Osteoblast (primary cell): ENCODE data around the gene EIF6. TPM values are rescaled to one million over a fixed set of nuclear protein-coding genes. Genes with fewer than 3 reads are reported as not detected.
A peak's percentile ranks its signal among the peaks of the same experiment; 100 is the strongest.

Experiments
- DNase-seq: peaks from one replicate; pipeline ENCODE4 v3.0.0; 2011; ENCODE audit warnings: low spot score, mixed read lengths; ENCODE audit not compliant: insufficient read length; ENCODE audit errors: missing footprints
- H2AFZ ChIP-seq: 2 replicates; pipeline ENCODE4 v1.6.0; 2011; ENCODE audit warnings: mild to moderate bottlenecking, low read length
- H3K27ac ChIP-seq: 2 replicates; pipeline ENCODE4 v1.5.1; 2011; ENCODE audit warnings: mild to moderate bottlenecking, low read depth, low read length, moderate library complexity
- H3K27me3 ChIP-seq: 2 replicates; pipeline ENCODE4 v1.6.0; 2012; ENCODE audit warnings: mild to moderate bottlenecking, control low read depth, inconsistent platforms, low read length, moderate library complexity; ENCODE audit not compliant: insufficient read depth
- H3K36me3 ChIP-seq: 2 replicates; pipeline ENCODE4 v1.5.1; 2011; ENCODE audit warnings: mild to moderate bottlenecking, low read length, control low read depth, moderate library complexity; ENCODE audit not compliant: insufficient read depth
- H3K4me1 ChIP-seq: 2 replicates; pipeline ENCODE4 v1.5.1; 2011; ENCODE audit warnings: mild to moderate bottlenecking, low read length, control low read depth, moderate library complexity; ENCODE audit not compliant: insufficient read depth
- H3K4me2 ChIP-seq: 2 replicates; pipeline ENCODE4 v1.6.0; 2011; ENCODE audit warnings: mild to moderate bottlenecking, low read length; ENCODE audit not compliant: insufficient read depth
- H3K4me3 ChIP-seq: fragments of 200-600 bp; sonication (generic); 3 replicates; pipeline ENCODE4 v1.5.1; 2012; ENCODE audit warnings: mild to moderate bottlenecking, low read length, inconsistent platforms; ENCODE audit not compliant: insufficient read depth
- H3K79me2 ChIP-seq: 2 replicates; pipeline ENCODE4 v1.6.0; 2012; ENCODE audit warnings: mild to moderate bottlenecking, low read length, control low read depth, inconsistent platforms; ENCODE audit not compliant: insufficient read depth
- H3K9me3 ChIP-seq: 2 replicates; pipeline ENCODE4 v1.5.1; 2011; ENCODE audit warnings: low read depth, low read length, control low read depth
- H4K20me1 ChIP-seq: 2 replicates; pipeline ENCODE4 v1.6.0; 2012; ENCODE audit warnings: mild to moderate bottlenecking, low read length, control low read depth; ENCODE audit not compliant: insufficient read depth
- total RNA-seq: library from RNA; depleted of rRNA; stranded (reverse); fragments of >200 nt; gene quantifications from 2 replicates; pipeline ENCODE4 v1.2.3, GENCODE V29; 2012
- TF ChIP-seq, protein P1 (sequence below): IDR thresholded peaks from 2 replicates; pipeline ENCODE4 v1.5.1; 2011; ENCODE audit warnings: mild to moderate bottlenecking, low read depth, low read length, moderate library complexity; ENCODE audit errors: extremely low read depth

The EIF6 gene
- total RNA-seq, 1 donor, result 121 TPM

DNA sequence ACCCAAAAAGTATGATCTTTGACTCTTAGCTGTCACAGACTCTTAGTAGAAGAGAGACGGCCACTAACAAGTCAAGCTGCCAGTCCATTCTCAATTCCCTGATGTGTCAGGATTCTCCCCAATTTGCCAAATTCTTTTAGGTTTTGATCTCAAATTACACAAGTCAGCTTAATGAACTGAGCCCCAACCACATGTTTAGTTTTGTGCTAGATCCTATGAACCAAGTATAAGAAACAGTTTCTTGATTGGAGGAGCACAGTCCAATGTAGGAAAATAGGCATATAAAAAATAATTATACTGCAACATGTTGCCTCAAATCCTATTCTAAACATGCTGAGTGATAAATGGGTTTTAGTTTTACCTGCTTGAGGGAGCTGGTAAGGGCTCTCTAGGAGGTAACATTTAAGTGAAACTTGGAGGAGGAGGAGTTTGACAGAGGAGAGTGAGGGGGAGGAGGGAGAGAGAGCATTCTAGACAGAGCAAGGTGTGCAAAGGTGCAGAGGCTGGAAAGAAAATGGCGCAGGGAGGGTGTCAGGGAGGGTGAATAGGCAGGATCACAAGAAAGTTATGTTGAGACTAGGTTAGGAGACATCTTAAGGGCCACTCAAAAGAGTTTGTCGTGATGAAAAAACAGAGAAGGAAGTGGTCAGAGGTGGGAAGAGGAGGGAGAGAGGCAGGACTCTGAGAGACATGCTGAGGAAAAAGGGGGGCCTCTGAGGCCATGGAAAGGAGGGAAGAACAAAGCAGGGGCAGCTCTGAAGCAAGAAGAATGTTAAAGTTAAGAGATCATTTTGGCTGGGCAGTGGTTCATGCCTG is 30.5 kb upstream of the EIF6 start:
- no peaks in the 10 kb centered on the region for H3K79me2 ChIP-seq
- no peak for DNase-seq
- TF ChIP-seq, protein P1, sequence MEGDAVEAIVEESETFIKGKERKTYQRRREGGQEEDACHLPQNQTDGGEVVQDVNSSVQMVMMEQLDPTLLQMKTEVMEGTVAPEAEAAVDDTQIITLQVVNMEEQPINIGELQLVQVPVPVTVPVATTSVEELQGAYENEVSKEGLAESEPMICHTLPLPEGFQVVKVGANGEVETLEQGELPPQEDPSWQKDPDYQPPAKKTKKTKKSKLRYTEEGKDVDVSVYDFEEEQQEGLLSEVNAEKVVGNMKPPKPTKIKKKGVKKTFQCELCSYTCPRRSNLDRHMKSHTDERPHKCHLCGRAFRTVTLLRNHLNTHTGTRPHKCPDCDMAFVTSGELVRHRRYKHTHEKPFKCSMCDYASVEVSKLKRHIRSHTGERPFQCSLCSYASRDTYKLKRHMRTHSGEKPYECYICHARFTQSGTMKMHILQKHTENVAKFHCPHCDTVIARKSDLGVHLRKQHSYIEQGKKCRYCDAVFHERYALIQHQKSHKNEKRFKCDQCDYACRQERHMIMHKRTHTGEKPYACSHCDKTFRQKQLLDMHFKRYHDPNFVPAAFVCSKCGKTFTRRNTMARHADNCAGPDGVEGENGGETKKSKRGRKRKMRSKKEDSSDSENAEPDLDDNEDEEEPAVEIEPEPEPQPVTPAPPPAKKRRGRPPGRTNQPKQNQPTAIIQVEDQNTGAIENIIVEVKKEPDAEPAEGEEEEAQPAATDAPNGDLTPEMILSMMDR, result no peak
- H3K27ac ChIP-seq, result peak overlapping the region; percentile 75
- no peaks in the 10 kb centered on the region for H3K27me3 ChIP-seq
- no peaks in the 10 kb centered on the region for H4K20me1 ChIP-seq
- no peaks in the 10 kb centered on the region for H3K9me3 ChIP-seq
- no peak overlapping the region for H2AFZ ChIP-seq
- H3K36me3 ChIP-seq, result no peaks in the 10 kb centered on the region
- no peak overlapping the region for H3K4me3 ChIP-seq
- H3K4me2 ChIP-seq, result peak overlapping the region; percentile 3
- peaks cover 70% of the 10 kb centered on the region for H3K4me1 ChIP-seq

DNA sequence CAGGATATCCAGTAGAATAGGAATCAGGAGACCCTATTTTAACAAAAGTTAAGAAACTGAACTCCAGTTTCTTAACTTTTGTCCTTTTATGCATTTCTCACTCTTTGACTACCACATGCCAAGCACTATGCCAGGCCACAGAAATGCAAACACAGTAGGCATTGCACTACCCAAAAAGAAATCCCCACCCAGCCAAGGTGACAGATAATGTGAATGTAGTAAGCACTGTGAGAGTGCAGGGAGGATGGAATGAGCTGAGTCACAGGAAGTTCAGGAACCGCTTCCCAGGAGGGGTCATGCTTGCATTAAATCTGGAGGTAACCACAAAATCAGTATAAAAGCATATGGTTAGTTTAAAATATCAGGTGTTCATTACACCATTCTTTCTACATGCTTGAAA is 27.7 kb upstream of the EIF6 start:
- H4K20me1 ChIP-seq, result no peaks in the 10 kb centered on the region
- no peak overlapping the region for H3K4me3 ChIP-seq
- peak overlapping the region; percentile 11 for H3K4me2 ChIP-seq
- no peaks in the 10 kb centered on the region for H3K9me3 ChIP-seq
- no peaks in the 10 kb centered on the region for H3K36me3 ChIP-seq
- no peaks in the 10 kb centered on the region for H3K27me3 ChIP-seq
- DNase-seq, result peak; percentile 81
- peak overlapping the region; percentile 85 for H3K27ac ChIP-seq
- H3K79me2 ChIP-seq, result no peaks in the 10 kb centered on the region
- TF ChIP-seq, protein P1, result no peak
- H3K4me1 ChIP-seq, result peaks cover 68% of the 10 kb centered on the region
- H2AFZ ChIP-seq, result no peak overlapping the region

DNA sequence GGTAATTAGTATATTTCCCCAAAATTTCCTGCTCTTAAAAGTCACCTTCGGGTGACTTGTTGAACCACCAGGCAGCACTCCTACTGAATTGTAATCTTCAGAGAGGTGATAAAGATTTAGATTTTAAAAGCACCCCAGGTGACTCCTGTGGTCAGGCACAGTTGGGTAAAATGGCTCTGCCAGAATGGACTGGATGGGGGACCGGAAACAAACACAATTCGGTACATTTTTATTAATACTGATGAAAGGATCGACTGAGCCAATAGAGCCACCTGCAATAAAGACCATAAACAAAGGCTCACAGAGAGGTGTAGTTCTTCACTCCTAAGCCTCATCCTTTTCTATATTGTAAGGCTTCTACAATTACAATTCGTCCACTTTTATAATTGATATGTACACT is 27.2 kb upstream of the EIF6 start:
- no peaks in the 10 kb centered on the region for H3K9me3 ChIP-seq
- TF ChIP-seq, protein P1, result no peak
- peaks cover 73% of the 10 kb centered on the region for H3K4me1 ChIP-seq
- no peaks in the 10 kb centered on the region for H4K20me1 ChIP-seq
- no peaks in the 10 kb centered on the region for H3K79me2 ChIP-seq
- H3K27ac ChIP-seq, result peak overlapping the region; percentile 85
- peak overlapping the region; percentile 11 for H3K4me2 ChIP-seq
- no peak overlapping the region for H2AFZ ChIP-seq
- no peak overlapping the region for H3K4me3 ChIP-seq
- H3K36me3 ChIP-seq, result no peaks in the 10 kb centered on the region
- DNase-seq, result no peak
- H3K27me3 ChIP-seq, result no peaks in the 10 kb centered on the region

DNA sequence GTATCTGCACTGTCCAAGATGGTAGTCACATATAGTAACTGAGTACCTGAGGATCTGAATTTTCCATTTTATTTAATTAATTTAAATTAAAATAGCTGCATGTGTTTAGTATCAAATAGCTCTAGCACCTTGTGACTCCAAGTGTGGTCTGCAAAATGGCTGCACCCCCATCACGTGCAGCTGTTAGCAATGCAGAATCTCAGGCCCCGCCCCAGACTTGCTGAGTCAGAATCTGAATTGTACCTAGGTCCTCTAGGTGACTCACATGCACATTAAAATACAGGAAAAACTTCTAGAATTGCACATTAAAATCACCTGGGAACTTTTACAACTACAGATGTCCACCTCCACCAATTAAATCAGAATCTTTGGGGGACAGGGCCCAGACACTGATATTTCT is 26.8 kb upstream of the EIF6 start:
- Histone ChIP-seq H3K4me3 (no peak overlapping the region), H3K27ac (peak overlapping the region; percentile 85), H3K4me1 (peaks cover 77% of the 10 kb centered on the region), H3K79me2 (no peaks in the 10 kb centered on the region), H3K9me3 (no peaks in the 10 kb centered on the region), H2AFZ (no peak overlapping the region), H3K36me3 (peaks cover 1% of the 10 kb centered on the region), H3K27me3 (no peaks in the 10 kb centered on the region), H4K20me1 (no peaks in the 10 kb centered on the region), H3K4me2 (no peak overlapping the region)
- TF ChIP-seq, protein P1, result no peak
- no peak for DNase-seq
